HepG2 (cell line): ENCODE data around the gene SOST. TPM values are rescaled to one million over a fixed set of nuclear protein-coding genes. Genes with fewer than 3 reads are reported as not detected.

Source experiments
- ATF7 ChIP-seq, 2 experiments: fragments of 450-650 bp in 1 of 2; sonication (generic) in 1 of 2; formaldehyde crosslinking in 1 of 2; IDR thresholded peaks; 2 replicates each; pipeline versions ENCODE4 v1.4.0 to v1.6.1; 2016 to 2020; ENCODE audit warnings: antibody characterized with exemption in 1 of 2, mild to moderate bottlenecking in 1 of 2, missing genetic modification reagents in 1 of 2
- HBP1 ChIP-seq: IDR thresholded peaks from 2 replicates; pipeline ENCODE4 v1.6.1; 2016; ENCODE audit warnings: low read depth, control low read depth
- HOXA9 ChIP-seq: sonication (generic); formaldehyde crosslinking; IDR thresholded peaks from 2 replicates; pipeline ENCODE4 v1.8.1; 2022; ENCODE audit warnings: missing genetic modification reagents, mild to moderate bottlenecking, moderate library complexity, borderline replicate concordance
- MYPOP ChIP-seq: sonication (generic); formaldehyde crosslinking; IDR thresholded peaks from 2 replicates; pipeline ENCODE4 v1.8.1; 2023; ENCODE audit warnings: mild to moderate bottlenecking, moderate library complexity, missing genetic modification reagents
- NCOA1 ChIP-seq: sonication (generic); formaldehyde crosslinking; IDR thresholded peaks from 2 replicates; pipeline ENCODE4 v1.9.0; 2021; ENCODE audit warnings: missing genetic modification reagents
- NFATC3 ChIP-seq: sonication (generic); formaldehyde crosslinking; IDR thresholded peaks from 2 replicates; pipeline ENCODE4 v1.5.1; 2020; ENCODE audit warnings: mild to moderate bottlenecking, missing genetic modification reagents
- NFRKB ChIP-seq: fragments of 450-650 bp; IDR thresholded peaks from 2 replicates; pipeline ENCODE4 v1.6.1; 2017
- NR2F2 ChIP-seq: IDR thresholded peaks from 2 replicates; pipeline ENCODE4 v1.6.1; 2012; ENCODE audit warnings: low read depth, inconsistent platforms, borderline replicate concordance
- SIX1 ChIP-seq: sonication (generic); formaldehyde crosslinking; IDR thresholded peaks from 2 replicates; pipeline ENCODE4 v1.4.0; 2020; ENCODE audit warnings: missing genetic modification reagents, borderline replicate concordance
- SP2 ChIP-seq: sonication (generic); formaldehyde crosslinking; IDR thresholded peaks from 2 replicates; pipeline ENCODE4 v1.5.1; 2020; ENCODE audit warnings: mild to moderate bottlenecking, missing genetic modification reagents
- TAF15 ChIP-seq: fragments of 200-400 bp; formaldehyde crosslinking; IDR thresholded peaks from one replicate; pipeline ENCODE4 v1.6.1; 2018; ENCODE audit warnings: mild to moderate bottlenecking, low read depth, low read length; ENCODE audit not compliant: poor library complexity, severe bottlenecking
- ZBTB37 ChIP-seq: sonication (generic); formaldehyde crosslinking; IDR thresholded peaks from 2 replicates; pipeline ENCODE4 v1.4.0; 2020; ENCODE audit warnings: mild to moderate bottlenecking, missing genetic modification reagents
- ZNF138 ChIP-seq: sonication (generic); formaldehyde crosslinking; IDR thresholded peaks from 2 replicates; pipeline ENCODE4 v1.5.0; 2020; ENCODE audit warnings: mild to moderate bottlenecking, low read depth, missing genetic modification reagents
- ZNF224 ChIP-seq: sonication (generic); formaldehyde crosslinking; IDR thresholded peaks from 2 replicates; pipeline ENCODE4 v1.5.0; 2020; ENCODE audit warnings: mild to moderate bottlenecking, missing genetic modification reagents
- ZNF235 ChIP-seq: sonication (generic); formaldehyde crosslinking; IDR thresholded peaks from 2 replicates; pipeline ENCODE4 v1.8.1; 2023; ENCODE audit warnings: mild to moderate bottlenecking, missing genetic modification reagents, borderline replicate concordance
- ZNF816 ChIP-seq: sonication (generic); formaldehyde crosslinking; IDR thresholded peaks from 2 replicates; pipeline ENCODE4 v1.8.0; 2022; ENCODE audit warnings: missing genetic modification reagents, mild to moderate bottlenecking, borderline replicate concordance
- ZNF83 ChIP-seq: sonication (generic); formaldehyde crosslinking; IDR thresholded peaks from 2 replicates; pipeline ENCODE4 v1.4.0; 2020; ENCODE audit warnings: missing genetic modification reagents, mild to moderate bottlenecking, borderline replicate concordance
- ZSCAN29 ChIP-seq: sonication (generic); formaldehyde crosslinking; conservative IDR thresholded peaks from 2 replicates; pipeline ENCODE4 v1.4.0; 2020; ENCODE audit warnings: mild to moderate bottlenecking, missing genetic modification reagents
- polyA plus RNA-seq, 8 experiments: library from polyadenylated mRNA; depleted of rRNA in 3 of 8; stranded (reverse) in 7 of 8; unstranded in 1 of 8; fragments of >200 nt; fragmentation: Illumina TruSeq in 4 of 8; extraction: Trizol in 4 of 8; gene quantifications; 2 replicates each; pipeline versions ENCODE4 v1.2.1 to v1.2.3, GENCODE V29; 2011 to 2016; ENCODE audit warnings: low read depth in 4 of 8, missing spikeins in 1 of 8, mixed read lengths in 1 of 8; ENCODE audit not compliant: insufficient read depth in 1 of 8
- total RNA-seq, 5 experiments: library from RNA; depleted of rRNA; stranded (reverse); fragments of >200 nt; fragmentation: Illumina TruSeq; extraction: Trizol; gene quantifications; 2 replicates each; pipeline ENCODE4 v1.2.3, GENCODE V29; 2016; ENCODE audit warnings: low read depth in 1 of 5
- TF ChIP-seq, protein P1 (sequence below): sonication (generic); formaldehyde crosslinking; IDR thresholded peaks from 2 replicates; pipeline ENCODE4 v1.4.0; 2020; ENCODE audit warnings: missing genetic modification reagents, borderline replicate concordance
- TF ChIP-seq, protein P2 (sequence below): sonication (generic); formaldehyde crosslinking; IDR thresholded peaks from 2 replicates; pipeline ENCODE4 v1.4.0; 2020; ENCODE audit warnings: missing genetic modification reagents

The SOST gene
- total and polyA plus RNA-seq, 2 of the 13 experiments (the other 11 are each of a cell fraction or from before 2014, with no cell fraction given) = not detected

- no peak for TF ChIP-seq ZBTB37 (CRISPR knock-in tag)
- TF ChIP-seq NFRKB = no peak
- TF ChIP-seq, protein P1, sequence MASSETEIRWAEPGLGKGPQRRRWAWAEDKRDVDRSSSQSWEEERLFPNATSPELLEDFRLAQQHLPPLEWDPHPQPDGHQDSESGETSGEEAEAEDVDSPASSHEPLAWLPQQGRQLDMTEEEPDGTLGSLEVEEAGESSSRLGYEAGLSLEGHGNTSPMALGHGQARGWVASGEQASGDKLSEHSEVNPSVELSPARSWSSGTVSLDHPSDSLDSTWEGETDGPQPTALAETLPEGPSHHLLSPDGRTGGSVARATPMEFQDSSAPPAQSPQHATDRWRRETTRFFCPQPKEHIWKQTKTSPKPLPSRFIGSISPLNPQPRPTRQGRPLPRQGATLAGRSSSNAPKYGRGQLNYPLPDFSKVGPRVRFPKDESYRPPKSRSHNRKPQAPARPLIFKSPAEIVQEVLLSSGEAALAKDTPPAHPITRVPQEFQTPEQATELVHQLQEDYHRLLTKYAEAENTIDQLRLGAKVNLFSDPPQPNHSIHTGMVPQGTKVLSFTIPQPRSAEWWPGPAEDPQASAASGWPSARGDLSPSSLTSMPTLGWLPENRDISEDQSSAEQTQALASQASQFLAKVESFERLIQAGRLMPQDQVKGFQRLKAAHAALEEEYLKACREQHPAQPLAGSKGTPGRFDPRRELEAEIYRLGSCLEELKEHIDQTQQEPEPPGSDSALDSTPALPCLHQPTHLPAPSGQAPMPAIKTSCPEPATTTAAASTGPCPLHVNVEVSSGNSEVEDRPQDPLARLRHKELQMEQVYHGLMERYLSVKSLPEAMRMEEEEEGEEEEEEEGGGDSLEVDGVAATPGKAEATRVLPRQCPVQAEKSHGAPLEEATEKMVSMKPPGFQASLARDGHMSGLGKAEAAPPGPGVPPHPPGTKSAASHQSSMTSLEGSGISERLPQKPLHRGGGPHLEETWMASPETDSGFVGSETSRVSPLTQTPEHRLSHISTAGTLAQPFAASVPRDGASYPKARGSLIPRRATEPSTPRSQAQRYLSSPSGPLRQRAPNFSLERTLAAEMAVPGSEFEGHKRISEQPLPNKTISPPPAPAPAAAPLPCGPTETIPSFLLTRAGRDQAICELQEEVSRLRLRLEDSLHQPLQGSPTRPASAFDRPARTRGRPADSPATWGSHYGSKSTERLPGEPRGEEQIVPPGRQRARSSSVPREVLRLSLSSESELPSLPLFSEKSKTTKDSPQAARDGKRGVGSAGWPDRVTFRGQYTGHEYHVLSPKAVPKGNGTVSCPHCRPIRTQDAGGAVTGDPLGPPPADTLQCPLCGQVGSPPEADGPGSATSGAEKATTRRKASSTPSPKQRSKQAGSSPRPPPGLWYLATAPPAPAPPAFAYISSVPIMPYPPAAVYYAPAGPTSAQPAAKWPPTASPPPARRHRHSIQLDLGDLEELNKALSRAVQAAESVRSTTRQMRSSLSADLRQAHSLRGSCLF (CRISPR knock-in tag) = no peak
- TF ChIP-seq ZSCAN29 (CRISPR knock-in tag) = no peak; the same call in 1 of the 2 replicates
- TF ChIP-seq SP2 (CRISPR knock-in tag) = no peak
- TF ChIP-seq MYPOP = no peak
- TF ChIP-seq ZNF816 (CRISPR knock-in tag) = peak; percentile 51; the same call in 1 of the 2 replicates
- no peak for TF ChIP-seq ZNF83
- TF ChIP-seq HOXA9 (CRISPR knock-in tag) = no peak
- peak; percentile 76; the same call in 1 of the 2 replicates for TF ChIP-seq SIX1 (CRISPR knock-in tag)
- TF ChIP-seq ZNF235 (CRISPR knock-in tag) = no peak
- TF ChIP-seq HBP1 = no peak
- TF ChIP-seq NFATC3 = no peak
- peak; percentile 99 for TF ChIP-seq NR2F2
- no peak for TF ChIP-seq ZNF224 (CRISPR knock-in tag)
- no peak for TF ChIP-seq ATF7 (IDR thresholded peaks at IDR 0.05)
- peak; percentile 41; the same call in 1 of the 2 replicates for TF ChIP-seq ATF7 (CRISPR knock-in tag; IDR thresholded peaks at IDR 0.05)
- TF ChIP-seq NCOA1 = no peak
- TF ChIP-seq TAF15 = no peak
- TF ChIP-seq, protein P2, sequence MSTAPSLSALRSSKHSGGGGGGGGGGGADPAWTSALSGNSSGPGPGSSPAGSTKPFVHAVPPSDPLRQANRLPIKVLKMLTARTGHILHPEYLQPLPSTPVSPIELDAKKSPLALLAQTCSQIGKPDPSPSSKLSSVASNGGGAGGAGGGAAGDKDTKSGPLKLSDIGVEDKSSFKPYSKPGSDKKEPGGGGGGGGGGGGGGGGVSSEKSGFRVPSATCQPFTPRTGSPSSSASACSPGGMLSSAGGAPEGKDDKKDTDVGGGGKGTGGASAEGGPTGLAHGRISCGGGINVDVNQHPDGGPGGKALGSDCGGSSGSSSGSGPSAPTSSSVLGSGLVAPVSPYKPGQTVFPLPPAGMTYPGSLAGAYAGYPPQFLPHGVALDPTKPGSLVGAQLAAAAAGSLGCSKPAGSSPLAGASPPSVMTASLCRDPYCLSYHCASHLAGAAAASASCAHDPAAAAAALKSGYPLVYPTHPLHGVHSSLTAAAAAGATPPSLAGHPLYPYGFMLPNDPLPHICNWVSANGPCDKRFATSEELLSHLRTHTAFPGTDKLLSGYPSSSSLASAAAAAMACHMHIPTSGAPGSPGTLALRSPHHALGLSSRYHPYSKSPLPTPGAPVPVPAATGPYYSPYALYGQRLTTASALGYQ = peak; percentile 92
- no peak for TF ChIP-seq ZNF138
These were observed 43.3 kb upstream of the SOST start (continued) for GRCh38 chr17:43801844-43802243.
